Mammary epithelial cell (primary cell): Measurements from ENCODE around the gene SGCB.

Experiments
- EZH2 ChIP-seq: IDR thresholded peaks from 2 replicates; pipeline ENCODE4 v1.6.1; 2012; ENCODE audit warnings: low read length, inconsistent platforms, borderline replicate concordance
- TF ChIP-seq, protein P1 (sequence below), 2 donors: IDR thresholded peaks in 1 of 2; conservative IDR thresholded peaks in 1 of 2; 2 replicates each; pipeline ENCODE4 v1.5.1; 2011 to 2012; ENCODE audit warnings: inconsistent platforms in 2 of 2, low read length in 2 of 2, mild to moderate bottlenecking in 2 of 2, control low read depth in 1 of 2, low read depth in 1 of 2; ENCODE audit not compliant: insufficient read depth in 1 of 2; ENCODE audit errors: extremely low read depth in 1 of 2

DNA sequence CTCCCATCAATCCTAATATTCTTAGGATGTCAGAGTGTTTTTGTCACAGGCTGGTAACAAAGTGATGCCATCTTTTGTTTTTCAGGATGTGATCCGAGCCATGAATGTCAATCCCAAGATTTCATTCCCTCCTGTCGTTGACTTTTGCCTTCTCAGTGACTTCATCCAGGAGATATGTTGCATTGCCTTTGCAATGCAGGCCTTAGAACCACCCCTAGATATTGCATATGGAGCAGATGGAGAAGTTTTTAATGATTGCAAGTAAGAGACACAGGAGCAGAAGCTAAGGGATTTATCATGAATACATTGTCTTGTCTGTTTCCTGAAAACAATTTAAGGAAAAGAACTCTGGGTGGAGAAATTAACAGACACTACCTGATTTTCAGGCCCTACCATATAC lies 41.6 kb upstream of the SGCB start:
- TF ChIP-seq, protein P1, sequence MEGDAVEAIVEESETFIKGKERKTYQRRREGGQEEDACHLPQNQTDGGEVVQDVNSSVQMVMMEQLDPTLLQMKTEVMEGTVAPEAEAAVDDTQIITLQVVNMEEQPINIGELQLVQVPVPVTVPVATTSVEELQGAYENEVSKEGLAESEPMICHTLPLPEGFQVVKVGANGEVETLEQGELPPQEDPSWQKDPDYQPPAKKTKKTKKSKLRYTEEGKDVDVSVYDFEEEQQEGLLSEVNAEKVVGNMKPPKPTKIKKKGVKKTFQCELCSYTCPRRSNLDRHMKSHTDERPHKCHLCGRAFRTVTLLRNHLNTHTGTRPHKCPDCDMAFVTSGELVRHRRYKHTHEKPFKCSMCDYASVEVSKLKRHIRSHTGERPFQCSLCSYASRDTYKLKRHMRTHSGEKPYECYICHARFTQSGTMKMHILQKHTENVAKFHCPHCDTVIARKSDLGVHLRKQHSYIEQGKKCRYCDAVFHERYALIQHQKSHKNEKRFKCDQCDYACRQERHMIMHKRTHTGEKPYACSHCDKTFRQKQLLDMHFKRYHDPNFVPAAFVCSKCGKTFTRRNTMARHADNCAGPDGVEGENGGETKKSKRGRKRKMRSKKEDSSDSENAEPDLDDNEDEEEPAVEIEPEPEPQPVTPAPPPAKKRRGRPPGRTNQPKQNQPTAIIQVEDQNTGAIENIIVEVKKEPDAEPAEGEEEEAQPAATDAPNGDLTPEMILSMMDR (conservative IDR thresholded peaks at IDR 0.05 in 1 of 2, IDR thresholded peaks at IDR 0.05 in 1 of 2; ENCODE audit: extremely low read depth in 1 of 2, insufficient read depth in 1 of 2, low read depth in 1 of 2, low read length in 2 of 2): no peak
- no peak for TF ChIP-seq EZH2
